Sigmoid colon (tissue), 7 donors: ENCODE data around the gene RIMKLA. TPM values are rescaled to one million over a fixed set of nuclear protein-coding genes. Genes with fewer than 3 reads are reported as not detected.

Source experiments
- DNase-seq: peaks from one replicate; pipeline ENCODE4 v3.0.0-alpha.2; 2019
- H3K27ac ChIP-seq, 4 donors: fragments of 200-600 bp; sonication (generic); one replicate each; pipeline ENCODE4 v1.5.1; 2016 to 2019; ENCODE audit warnings: mild to moderate bottlenecking in 1 of 4
- H3K27me3 ChIP-seq, 3 donors: fragments of 200-600 bp; sonication (generic); one replicate each; pipeline ENCODE4 v1.5.1; 2019; ENCODE audit warnings: mild to moderate bottlenecking in 1 of 3
- H3K36me3 ChIP-seq, 4 donors: fragments of 200-600 bp; sonication (generic); one replicate each; pipeline ENCODE4 v1.5.1; 2016 to 2019
- H3K4me1 ChIP-seq, 4 donors: fragments of 200-600 bp; sonication (generic); one replicate each; pipeline ENCODE4 v1.5.1; 2017 to 2019
- H3K4me3 ChIP-seq, 4 donors: fragments of 200-600 bp; sonication (generic); one replicate each; pipeline ENCODE4 v1.5.1; 2017 to 2019; ENCODE audit warnings: mild to moderate bottlenecking in 2 of 4, moderate library complexity in 1 of 4
- H3K9me3 ChIP-seq, 4 donors: fragments of 200-600 bp in 3 of 4; sonication (generic) in 3 of 4; one replicate each; pipeline versions ENCODE4 v1.5.1 to v1.6.1; 2013 to 2019
- EP300 ChIP-seq, 4 donors: sonication (generic); formaldehyde crosslinking; IDR thresholded peaks; one replicate each; pipeline ENCODE4 v1.6.1; 2017; ENCODE audit warnings: antibody characterized with exemption in 4 of 4
- POLR2A ChIP-seq, 2 donors: fragments of 450-650 bp; IDR thresholded peaks; one replicate each; pipeline ENCODE4 v1.6.1; 2016; ENCODE audit warnings: antibody characterized with exemption in 2 of 2, mild to moderate bottlenecking in 2 of 2, moderate library complexity in 2 of 2
- POLR2AphosphoS5 ChIP-seq, 4 donors: sonication (generic); formaldehyde crosslinking; IDR thresholded peaks; one replicate each; pipeline ENCODE4 v1.6.1; 2017; ENCODE audit warnings: antibody characterized with exemption in 4 of 4
- WGBS, 2 donors: extraction: QIAGEN DNeasy Blood & Tissue Kit; methylation state at CpG; one replicate each; pipeline ENCODE4 v1.1.7; 2013; 5-methylcytosine and 5-hydroxymethylcytosine counted together
- intact Hi-C: fragments of 100-400 bp; cut with DNase I; formaldehyde crosslinking; loops from one replicate; pipeline ENCODE4 v1.15.1; 2023
- polyA plus RNA-seq, 3 donors: library from polyadenylated mRNA; stranded (reverse); fragments of 200-250 nt; gene quantifications; one replicate each; pipeline ENCODE4 v1.2.3, GENCODE V29; 2013
- total RNA-seq, 4 donors: library from RNA; depleted of rRNA; stranded (reverse); fragments of >200 nt; gene quantifications; one replicate each; pipeline ENCODE4 v1.1.0, GENCODE V29; 2016
- TF ChIP-seq, protein P1 (sequence below), 4 experiments: fragments of 450-650 bp in 3 of 4; fragments of 200-600 bp in 1 of 4; IDR thresholded peaks; one replicate each; pipeline ENCODE4 v1.5.1; 2016 to 2019; ENCODE audit warnings: antibody characterized with exemption in 4 of 4, mild to moderate bottlenecking in 3 of 4, moderate library complexity in 2 of 4
- donor health status: healthy with polysubstance abuse.
- donor health status: Bipolar disorder and iron deficiency.
- donor health status: healthy.

Gene RIMKLA
- total and polyA plus RNA-seq, 7 donors = 2.1 to 11.4 (median 4.1) TPM

DNA sequence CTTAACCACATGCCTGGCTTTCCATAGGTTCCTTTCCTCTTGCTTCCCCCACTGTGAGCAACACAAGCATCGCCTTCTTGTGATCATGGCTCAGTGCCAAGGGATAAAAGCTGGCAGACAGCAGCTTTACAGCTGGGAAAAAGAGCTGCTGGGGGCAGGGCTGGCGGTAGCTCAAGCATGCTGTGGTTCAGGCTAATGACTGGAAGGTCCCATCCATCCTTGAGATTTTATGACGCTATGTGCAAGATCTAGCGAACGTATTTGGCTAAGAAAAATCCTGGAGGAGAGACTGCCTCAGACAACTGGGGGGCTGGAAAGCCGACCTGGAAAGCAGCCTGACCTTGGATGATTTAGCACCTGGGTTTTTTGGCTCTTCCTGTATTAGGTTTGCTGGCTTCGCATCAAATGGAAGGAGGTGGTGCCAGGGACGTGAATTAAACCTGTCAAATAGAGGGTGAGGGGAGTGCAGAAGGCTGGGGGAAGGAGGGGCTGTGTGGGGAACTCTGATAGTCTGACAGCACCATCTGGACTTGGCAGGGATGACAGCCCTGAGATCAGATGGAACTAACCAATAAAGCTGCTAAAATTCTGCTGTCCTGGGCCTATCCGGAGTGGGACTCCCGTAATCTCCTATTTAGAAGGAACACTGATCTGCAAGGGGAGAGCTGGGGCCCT, 40.5 kb downstream of the RIMKLA start:
- WGBS, 2 donors = 18 to 36% methylated on average over 10 of the region's 10 CpGs
- intact Hi-C loops = loop anchor here (2.0 to 5.0 kb wide), 2 partner anchors 39 to 84 kb away; partner anchors contain the start of gene RIMKLA
- DNase-seq = peak; percentile 90

DNA sequence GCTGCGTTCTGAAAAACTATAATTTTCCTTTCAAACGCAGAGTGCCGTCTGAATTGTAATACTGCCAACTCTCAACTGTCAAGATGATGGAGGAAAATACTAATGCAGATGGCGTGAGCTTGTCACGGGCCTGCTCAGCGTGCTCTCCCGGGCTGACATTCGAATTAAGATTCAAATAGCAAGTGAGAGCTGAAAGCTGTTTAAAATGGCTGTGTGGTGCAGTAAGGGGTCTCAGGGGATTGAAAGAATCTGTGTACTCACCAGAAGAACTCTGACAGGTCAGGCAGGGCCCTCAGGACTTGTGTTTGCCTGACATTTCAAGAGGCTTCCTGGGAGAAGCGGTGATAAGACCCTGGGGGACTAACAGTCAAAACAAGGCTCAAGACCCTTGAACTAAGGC, 42.1 kb downstream of the RIMKLA start:
- no peaks in the 10 kb centered on the region for H3K27me3 ChIP-seq
- H3K27ac ChIP-seq = no peak overlapping the region
- intact Hi-C loops = loop anchor here (5.0 kb wide), 1 partner anchor 40 kb away; the partner anchor contains the start of gene RIMKLA
- DNase-seq = no peak
- H3K4me1 ChIP-seq = peaks cover 0 to 38% (median 34%) of the 10 kb centered on the region in 4 donors
- TF ChIP-seq EP300 (IDR thresholded peaks at IDR 0.05) = no peak
- TF ChIP-seq POLR2A (IDR thresholded peaks at IDR 0.05) = no peak
- TF ChIP-seq, protein P1, sequence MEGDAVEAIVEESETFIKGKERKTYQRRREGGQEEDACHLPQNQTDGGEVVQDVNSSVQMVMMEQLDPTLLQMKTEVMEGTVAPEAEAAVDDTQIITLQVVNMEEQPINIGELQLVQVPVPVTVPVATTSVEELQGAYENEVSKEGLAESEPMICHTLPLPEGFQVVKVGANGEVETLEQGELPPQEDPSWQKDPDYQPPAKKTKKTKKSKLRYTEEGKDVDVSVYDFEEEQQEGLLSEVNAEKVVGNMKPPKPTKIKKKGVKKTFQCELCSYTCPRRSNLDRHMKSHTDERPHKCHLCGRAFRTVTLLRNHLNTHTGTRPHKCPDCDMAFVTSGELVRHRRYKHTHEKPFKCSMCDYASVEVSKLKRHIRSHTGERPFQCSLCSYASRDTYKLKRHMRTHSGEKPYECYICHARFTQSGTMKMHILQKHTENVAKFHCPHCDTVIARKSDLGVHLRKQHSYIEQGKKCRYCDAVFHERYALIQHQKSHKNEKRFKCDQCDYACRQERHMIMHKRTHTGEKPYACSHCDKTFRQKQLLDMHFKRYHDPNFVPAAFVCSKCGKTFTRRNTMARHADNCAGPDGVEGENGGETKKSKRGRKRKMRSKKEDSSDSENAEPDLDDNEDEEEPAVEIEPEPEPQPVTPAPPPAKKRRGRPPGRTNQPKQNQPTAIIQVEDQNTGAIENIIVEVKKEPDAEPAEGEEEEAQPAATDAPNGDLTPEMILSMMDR (IDR thresholded peaks at IDR 0.05) = no peak
- TF ChIP-seq POLR2AphosphoS5 (IDR thresholded peaks at IDR 0.05) = no peak
- H3K4me3 ChIP-seq = no peak overlapping the region
- H3K36me3 ChIP-seq = no peaks in the 10 kb centered on the region
- WGBS, 2 donors = 84 to 86% methylated on average over 9 of the region's 9 CpGs
- no peaks in the 10 kb centered on the region for H3K9me3 ChIP-seq

More for the DNA sequence above, 40.5 kb downstream of the RIMKLA start:
- Histone ChIP-seq H3K4me1 (peaks cover 0 to 38% (median 34%) of the 10 kb centered on the region in 4 donors), H3K27me3 (no peaks in the 10 kb centered on the region), H3K27ac (peak overlapping the region in 3 of 4 donors; percentile 74 to 87 (median 80)), H3K9me3 (no peaks in the 10 kb centered on the region), H3K4me3 (no peak overlapping the region), H3K36me3 (no peaks in the 10 kb centered on the region)
- TF ChIP-seq POLR2AphosphoS5 (IDR thresholded peaks at IDR 0.05) (peak; percentile 46 to 92 (median 77)), EP300 (IDR thresholded peaks at IDR 0.05) (peak in 3 of 4 donors; percentile 29 to 93 (median 80)), POLR2A (IDR thresholded peaks at IDR 0.05) (no peak)
- TF ChIP-seq, protein P1 (IDR thresholded peaks at IDR 0.05) = no peak

DNA sequence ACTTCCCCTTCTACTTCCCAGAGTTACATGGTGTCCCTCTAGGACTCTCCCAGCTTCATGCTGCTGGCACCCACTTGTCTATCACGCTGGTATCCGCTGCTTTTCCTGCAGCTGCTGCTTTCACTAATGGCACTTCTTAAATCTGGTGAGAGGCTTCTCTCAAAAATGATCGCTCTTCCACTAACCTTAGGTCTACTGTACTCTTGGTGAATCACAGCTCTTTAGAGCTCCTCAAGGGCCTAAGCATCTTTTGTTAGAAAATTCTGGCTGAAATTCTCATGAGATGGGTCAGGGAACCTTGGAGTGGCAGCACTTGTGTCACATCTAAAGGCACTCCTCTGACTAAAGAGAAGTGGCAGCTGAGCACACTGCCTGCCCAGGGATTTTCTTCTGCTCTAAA, 43.1 kb downstream of the RIMKLA start:
- peaks cover 0 to 36% (median 33%) of the 10 kb centered on the region in 4 donors for H3K4me1 ChIP-seq
- no peaks in the 10 kb centered on the region for H3K9me3 ChIP-seq
- DNase-seq = no peak
- H3K27me3 ChIP-seq = no peaks in the 10 kb centered on the region
- no peak overlapping the region for H3K27ac ChIP-seq
- intact Hi-C loops = loop anchor here (5.0 kb wide), 1 partner anchor 41 kb away; the partner anchor contains the start of gene RIMKLA
- H3K4me3 ChIP-seq = no peak overlapping the region
- 90 to 96% methylated on average over 3 of the region's 3 CpGs for WGBS, 2 donors
- TF ChIP-seq POLR2A (IDR thresholded peaks at IDR 0.05) = no peak
- TF ChIP-seq, protein P1 (IDR thresholded peaks at IDR 0.05) = no peak
- no peak for TF ChIP-seq EP300 (IDR thresholded peaks at IDR 0.05)
- no peak for TF ChIP-seq POLR2AphosphoS5 (IDR thresholded peaks at IDR 0.05)
- no peaks in the 10 kb centered on the region for H3K36me3 ChIP-seq

DNA sequence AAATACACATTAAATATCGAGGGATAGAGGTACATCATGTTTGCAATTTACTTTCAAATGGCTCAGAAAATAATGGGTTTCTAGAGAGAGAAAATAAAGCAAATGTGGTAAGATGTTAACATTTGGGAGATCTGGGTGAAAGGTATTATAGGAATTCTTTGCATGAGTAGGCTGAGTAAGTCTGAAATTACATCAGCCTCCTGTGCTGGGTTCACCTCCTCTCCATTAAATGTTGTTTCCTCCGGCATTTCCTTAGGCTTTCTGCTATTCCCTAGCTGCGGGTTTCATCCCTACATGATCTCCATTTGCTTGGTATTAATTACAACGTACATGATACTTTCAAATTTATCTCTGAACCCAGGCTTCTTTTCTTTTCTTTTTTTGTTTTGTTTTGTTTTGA, 43.6 kb downstream of the RIMKLA start:
- TF ChIP-seq, protein P1 (IDR thresholded peaks at IDR 0.05) = no peak
- TF ChIP-seq POLR2AphosphoS5 (IDR thresholded peaks at IDR 0.05) (no peak), POLR2A (IDR thresholded peaks at IDR 0.05) (no peak), EP300 (IDR thresholded peaks at IDR 0.05) (no peak)
- 94 to 96% methylated on average over 4 of the region's 4 CpGs for WGBS, 2 donors
- no peaks in the 10 kb centered on the region for H3K27me3 ChIP-seq

More for the DNA sequence above, 43.6 kb downstream of the RIMKLA start:
- Histone ChIP-seq H3K9me3 (no peaks in the 10 kb centered on the region), H3K4me1 (peaks cover 0 to 31% (median 28%) of the 10 kb centered on the region in 4 donors), H3K4me3 (no peak overlapping the region), H3K27ac (no peak overlapping the region), H3K36me3 (no peaks in the 10 kb centered on the region)
- intact Hi-C loops = loop anchor here (5.0 kb wide), 1 partner anchor 42 kb away; the partner anchor contains the start of gene RIMKLA
- no peak for DNase-seq
